HepG2 (cell line): ENCODE results near the gene SMCO4. TPM values are rescaled to one million over a fixed set of nuclear protein-coding genes. Genes with fewer than 3 reads are reported as not detected.

ENCODE experiments used
- FOXA1 ChIP-seq, 2 experiments: fragments of 450-650 bp in 1 of 2; sonication (generic) in 1 of 2; formaldehyde crosslinking in 1 of 2; IDR thresholded peaks; 2 replicates each; pipeline versions ENCODE4 v1.4.0 to v1.6.1; 2016 to 2020; ENCODE audit warnings: missing genetic modification reagents in 1 of 2
- KLF13 ChIP-seq: sonication (generic); formaldehyde crosslinking; IDR thresholded peaks from 2 replicates; pipeline ENCODE4 v1.4.0; 2020; ENCODE audit warnings: mild to moderate bottlenecking, missing genetic modification reagents
- LCORL ChIP-seq, 2 experiments: fragments of 450-650 bp in 1 of 2; sonication (generic) in 1 of 2; formaldehyde crosslinking in 1 of 2; IDR thresholded peaks; 2 replicates each; pipeline versions ENCODE4 v1.5.0 to v1.6.1; 2017 to 2020; ENCODE audit warnings: antibody characterized with exemption in 1 of 2, missing genetic modification reagents in 1 of 2
- MED13 ChIP-seq: sonication (generic); formaldehyde crosslinking; IDR thresholded peaks from 2 replicates; pipeline ENCODE4 v1.5.0; 2020; ENCODE audit warnings: missing genetic modification reagents
- MXD3 ChIP-seq: IDR thresholded peaks from 2 replicates; pipeline ENCODE4 v1.6.1; 2016; ENCODE audit warnings: mild to moderate bottlenecking, missing biosample characterization, missing genetic modification reagents
- MYPOP ChIP-seq: sonication (generic); formaldehyde crosslinking; IDR thresholded peaks from 2 replicates; pipeline ENCODE4 v1.8.1; 2023; ENCODE audit warnings: mild to moderate bottlenecking, moderate library complexity, missing genetic modification reagents
- NR2C2 ChIP-seq: sonication (generic); formaldehyde crosslinking; IDR thresholded peaks from 2 replicates; pipeline ENCODE4 v1.4.0; 2020; ENCODE audit warnings: missing genetic modification reagents, mild to moderate bottlenecking, moderate library complexity, borderline replicate concordance
- POGZ ChIP-seq: sonication (generic); formaldehyde crosslinking; IDR thresholded peaks from 2 replicates; pipeline ENCODE4 v1.4.0; 2020; ENCODE audit warnings: mild to moderate bottlenecking, missing genetic modification reagents
- SALL1 ChIP-seq: sonication (generic); formaldehyde crosslinking; IDR thresholded peaks from 2 replicates; pipeline ENCODE4 v1.8.0; 2022; ENCODE audit warnings: mild to moderate bottlenecking, missing genetic modification reagents
- SMC3 ChIP-seq: IDR thresholded peaks from 2 replicates; pipeline ENCODE4 v1.6.1; 2011; ENCODE audit warnings: low read length, improper control_type of control experiment
- TOE1 ChIP-seq: sonication (generic); formaldehyde crosslinking; IDR thresholded peaks from 2 replicates; pipeline ENCODE4 v1.4.0; 2020; ENCODE audit warnings: mild to moderate bottlenecking, missing genetic modification reagents
- UBTF ChIP-seq: sonication (generic); formaldehyde crosslinking; IDR thresholded peaks from 2 replicates; pipeline ENCODE4 v1.4.0; 2020; ENCODE audit warnings: mild to moderate bottlenecking, missing genetic modification reagents
- WIZ ChIP-seq: sonication (generic); formaldehyde crosslinking; IDR thresholded peaks from 2 replicates; pipeline ENCODE4 v1.5.1; 2020; ENCODE audit warnings: mild to moderate bottlenecking, missing genetic modification reagents
- ZFP1 ChIP-seq: IDR thresholded peaks from 2 replicates; pipeline ENCODE4 v1.6.1; 2016
- ZNF276 ChIP-seq: sonication (generic); formaldehyde crosslinking; IDR thresholded peaks from 2 replicates; pipeline ENCODE4 v1.4.0; 2020; ENCODE audit warnings: mild to moderate bottlenecking, low read depth, missing genetic modification reagents
- ZNF572 ChIP-seq: sonication (generic); formaldehyde crosslinking; IDR thresholded peaks from 2 replicates; pipeline ENCODE4 v1.5.1; 2020; ENCODE audit warnings: mild to moderate bottlenecking, missing genetic modification reagents
- ZNF576 ChIP-seq: sonication (generic); formaldehyde crosslinking; IDR thresholded peaks from 2 replicates; pipeline ENCODE4 v1.4.0; 2020; ENCODE audit warnings: mild to moderate bottlenecking, missing genetic modification reagents
- ZNF691 ChIP-seq: sonication (generic); formaldehyde crosslinking; IDR thresholded peaks from 2 replicates; pipeline ENCODE4 v1.4.0; 2020; ENCODE audit warnings: missing genetic modification reagents, low read depth, mild to moderate bottlenecking, borderline replicate concordance
- ZNF784 ChIP-seq: sonication (generic); formaldehyde crosslinking; IDR thresholded peaks from 2 replicates; pipeline ENCODE4 v1.5.1; 2020; ENCODE audit warnings: missing genetic modification reagents, mild to moderate bottlenecking, borderline replicate concordance
- ZNF792 ChIP-seq: IDR thresholded peaks from 2 replicates; pipeline ENCODE4 v1.6.1; 2016
- ZSCAN31 ChIP-seq: sonication (generic); formaldehyde crosslinking; IDR thresholded peaks from 2 replicates; pipeline ENCODE4 v1.5.0; 2020; ENCODE audit warnings: low read depth, mild to moderate bottlenecking, missing genetic modification reagents
- polyA plus RNA-seq, 8 experiments: library from polyadenylated mRNA; depleted of rRNA in 3 of 8; stranded (reverse) in 7 of 8; unstranded in 1 of 8; fragments of >200 nt; fragmentation: Illumina TruSeq in 4 of 8; extraction: Trizol in 4 of 8; gene quantifications; 2 replicates each; pipeline versions ENCODE4 v1.2.1 to v1.2.3, GENCODE V29; 2011 to 2016; ENCODE audit warnings: low read depth in 4 of 8, missing spikeins in 1 of 8, mixed read lengths in 1 of 8; ENCODE audit not compliant: insufficient read depth in 1 of 8
- total RNA-seq, 5 experiments: library from RNA; depleted of rRNA; stranded (reverse); fragments of >200 nt; fragmentation: Illumina TruSeq; extraction: Trizol; gene quantifications; 2 replicates each; pipeline ENCODE4 v1.2.3, GENCODE V29; 2016; ENCODE audit warnings: low read depth in 1 of 5

SMCO4 gene
- total and polyA plus RNA-seq, 2 of the 13 experiments (the other 11 are each of a cell fraction or from before 2014, with no cell fraction given), result 10.6 to 28.5 TPM

- TF ChIP-seq UBTF (CRISPR knock-in tag) (peak; percentile 80), ZNF276 (CRISPR knock-in tag) (0 out of 2 replicates have a peak, but pooled peaks have one; percentile 44), FOXA1 (IDR thresholded peaks at IDR 0.05) (no peak), FOXA1 (CRISPR knock-in tag; IDR thresholded peaks at IDR 0.05) (0 out of 2 replicates have a peak, but pooled peaks have one; percentile 6), ZNF572 (CRISPR knock-in tag) (peak; percentile 86; the same call in 1 of the 2 replicates), WIZ (0 out of 2 replicates have a peak, but pooled peaks have one; percentile 77), MYPOP (peak; percentile 92), ZNF576 (no peak), MED13 (0 out of 2 replicates have a peak, but pooled peaks have one; percentile 39), TOE1 (CRISPR knock-in tag) (0 out of 2 replicates have a peak, but pooled peaks have one; percentile 33), LCORL (IDR thresholded peaks at IDR 0.05) (no peak), LCORL (CRISPR knock-in tag; IDR thresholded peaks at IDR 0.05) (0 out of 2 replicates have a peak, but pooled peaks have one; percentile 15), ZNF691 (CRISPR knock-in tag) (no peak), ZNF792 (peak; percentile 65; the same call in 1 of the 2 replicates), SALL1 (CRISPR knock-in tag) (peak; percentile 75), POGZ (CRISPR knock-in tag) (peak; percentile 84), ZFP1 (CRISPR knock-in tag) (0 out of 2 replicates have a peak, but pooled peaks have one; percentile 40), ZSCAN31 (CRISPR knock-in tag) (peak; percentile 71; the same call in 1 of the 2 replicates), KLF13 (CRISPR knock-in tag) (0 out of 2 replicates have a peak, but pooled peaks have one; percentile 33), SMC3 (peak; percentile 23; the same call in 1 of the 2 replicates), ZNF784 (CRISPR knock-in tag) (no peak), NR2C2 (CRISPR knock-in tag) (no peak), MXD3 (CRISPR knock-in tag) (0 out of 2 replicates have a peak, but pooled peaks have one; percentile 12)
Observed at GRCh38 chr11:93543292-93543977, at the start of gene SMCO4 (continued).
